ENCODE measurements around the gene BMPR1A. TPM values are rescaled to one million over a fixed set of nuclear protein-coding genes. Genes with fewer than 3 reads are reported as not detected.

BMPR1A gene
- total RNA-seq, 2 donors from 2014 or later: 9.9 to 12.2 TPM

DNA sequence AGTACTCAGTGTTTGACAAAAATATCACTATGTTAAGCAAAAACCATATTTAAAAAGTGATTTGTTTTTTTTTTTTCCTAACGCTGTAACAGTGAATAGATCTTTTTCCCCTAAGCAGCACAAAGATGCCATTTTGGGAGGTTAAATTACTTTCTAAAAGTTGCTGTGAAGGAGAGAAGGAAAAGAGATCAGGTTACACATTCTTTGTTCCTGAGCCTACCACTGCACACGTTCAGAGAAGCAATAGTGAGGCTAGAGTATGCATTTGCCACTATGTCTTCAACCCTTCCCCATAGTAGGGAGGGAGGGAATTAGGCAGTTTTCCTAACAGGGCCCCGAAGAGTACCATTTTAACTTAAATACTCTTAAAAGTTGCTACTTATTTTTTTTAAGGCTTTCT lies 38.9 kb downstream of the BMPR1A start:
- no peak for DNase-seq
- TF ChIP-seq, protein P1, sequence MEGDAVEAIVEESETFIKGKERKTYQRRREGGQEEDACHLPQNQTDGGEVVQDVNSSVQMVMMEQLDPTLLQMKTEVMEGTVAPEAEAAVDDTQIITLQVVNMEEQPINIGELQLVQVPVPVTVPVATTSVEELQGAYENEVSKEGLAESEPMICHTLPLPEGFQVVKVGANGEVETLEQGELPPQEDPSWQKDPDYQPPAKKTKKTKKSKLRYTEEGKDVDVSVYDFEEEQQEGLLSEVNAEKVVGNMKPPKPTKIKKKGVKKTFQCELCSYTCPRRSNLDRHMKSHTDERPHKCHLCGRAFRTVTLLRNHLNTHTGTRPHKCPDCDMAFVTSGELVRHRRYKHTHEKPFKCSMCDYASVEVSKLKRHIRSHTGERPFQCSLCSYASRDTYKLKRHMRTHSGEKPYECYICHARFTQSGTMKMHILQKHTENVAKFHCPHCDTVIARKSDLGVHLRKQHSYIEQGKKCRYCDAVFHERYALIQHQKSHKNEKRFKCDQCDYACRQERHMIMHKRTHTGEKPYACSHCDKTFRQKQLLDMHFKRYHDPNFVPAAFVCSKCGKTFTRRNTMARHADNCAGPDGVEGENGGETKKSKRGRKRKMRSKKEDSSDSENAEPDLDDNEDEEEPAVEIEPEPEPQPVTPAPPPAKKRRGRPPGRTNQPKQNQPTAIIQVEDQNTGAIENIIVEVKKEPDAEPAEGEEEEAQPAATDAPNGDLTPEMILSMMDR (IDR thresholded peaks at IDR 0.05): no peak
- TF ChIP-seq POLR2A (IDR thresholded peaks at IDR 0.05): no peak
- no peak for ATAC-seq
- no peak overlapping the region for H3K4me3 ChIP-seq
- peak overlapping the region in 1 of 4 donors; percentile 22 for H3K27ac ChIP-seq
- WGBS, 2 donors: 48 to 54% methylated on average over 3 of the region's 3 CpGs
- H3K9me3 ChIP-seq: no peaks in the 10 kb centered on the region
- H3K4me1 ChIP-seq: no peaks in the 10 kb centered on the region
- intact Hi-C loops (cut with DNase I): no loop called here
- H3K36me3 ChIP-seq (replicated peaks in 1 of 2; ENCODE audit: insufficient read depth in 1 of 2, low read depth in 2 of 2): no peaks in the 10 kb centered on the region
- no peaks in the 10 kb centered on the region for H3K27me3 ChIP-seq

DNA sequence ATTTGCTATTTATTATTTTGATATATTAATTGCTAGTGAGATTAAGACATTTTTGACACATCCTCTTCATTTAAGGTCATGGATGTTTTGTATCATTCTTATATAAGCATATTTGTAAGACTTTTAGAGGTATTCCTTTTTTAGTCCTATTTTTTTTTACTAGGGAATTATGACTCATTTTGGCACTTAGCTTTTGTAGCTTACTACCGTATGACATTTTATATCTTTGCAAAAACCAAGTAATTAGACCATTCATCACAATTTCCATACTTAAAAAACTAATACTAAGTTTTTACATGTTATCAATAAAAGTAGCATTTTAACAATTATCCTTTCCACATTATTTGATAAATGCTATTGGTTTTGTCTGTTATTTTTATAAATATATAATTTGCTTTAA lies 41.6 kb downstream of the BMPR1A start:
- intact Hi-C loops (cut with DNase I): no loop called here
- Histone ChIP-seq H3K36me3 (replicated peaks in 1 of 2; ENCODE audit: insufficient read depth in 1 of 2, low read depth in 2 of 2) (no peaks in the 10 kb centered on the region), H3K4me1 (no peaks in the 10 kb centered on the region), H3K9me3 (no peaks in the 10 kb centered on the region), H3K27me3 (no peaks in the 10 kb centered on the region), H3K27ac (no peak overlapping the region), H3K4me3 (no peak overlapping the region)
- DNase-seq: no peak
- TF ChIP-seq, protein P1 (IDR thresholded peaks at IDR 0.05): no peak
- no peak for TF ChIP-seq POLR2A (IDR thresholded peaks at IDR 0.05)
- ATAC-seq: no peak
- 67 to 81% methylated on average over 1 of the region's 1 CpG for WGBS, 2 donors

DNA sequence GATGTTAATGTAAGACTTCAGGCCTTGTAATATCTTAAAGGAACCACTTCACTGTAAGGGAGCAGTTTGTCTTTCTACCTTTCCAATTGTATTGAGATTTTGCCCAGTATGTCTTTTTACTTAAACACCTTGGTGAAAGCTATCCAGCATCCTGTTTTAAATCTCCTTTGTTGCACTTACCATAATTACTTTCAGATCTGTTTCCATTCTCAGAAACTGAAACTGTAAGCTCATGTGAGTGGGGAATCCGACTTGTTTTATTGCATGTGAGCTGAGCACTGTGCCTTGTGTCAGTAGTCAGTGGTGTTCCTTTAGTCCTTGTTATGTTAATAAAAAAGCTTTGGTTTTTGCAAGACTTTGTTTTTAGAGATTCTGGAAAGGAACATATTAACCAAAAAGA lies 42.2 kb downstream of the BMPR1A start:
- DNase-seq (no peak), ATAC-seq (no peak)
- H3K27me3 ChIP-seq: no peaks in the 10 kb centered on the region
- no peaks in the 10 kb centered on the region for H3K9me3 ChIP-seq
- intact Hi-C loops (cut with DNase I): no loop called here
- H3K4me3 ChIP-seq: no peak overlapping the region
- no peak overlapping the region for H3K27ac ChIP-seq
- TF ChIP-seq, protein P1 (IDR thresholded peaks at IDR 0.05): no peak
- no peak for TF ChIP-seq POLR2A (IDR thresholded peaks at IDR 0.05)
- WGBS, 2 donors: 62 to 83% methylated on average over 1 of the region's 1 CpG
- H3K36me3 ChIP-seq (replicated peaks in 1 of 2; ENCODE audit: insufficient read depth in 1 of 2, low read depth in 2 of 2): no peaks in the 10 kb centered on the region
- no peaks in the 10 kb centered on the region for H3K4me1 ChIP-seq

DNA sequence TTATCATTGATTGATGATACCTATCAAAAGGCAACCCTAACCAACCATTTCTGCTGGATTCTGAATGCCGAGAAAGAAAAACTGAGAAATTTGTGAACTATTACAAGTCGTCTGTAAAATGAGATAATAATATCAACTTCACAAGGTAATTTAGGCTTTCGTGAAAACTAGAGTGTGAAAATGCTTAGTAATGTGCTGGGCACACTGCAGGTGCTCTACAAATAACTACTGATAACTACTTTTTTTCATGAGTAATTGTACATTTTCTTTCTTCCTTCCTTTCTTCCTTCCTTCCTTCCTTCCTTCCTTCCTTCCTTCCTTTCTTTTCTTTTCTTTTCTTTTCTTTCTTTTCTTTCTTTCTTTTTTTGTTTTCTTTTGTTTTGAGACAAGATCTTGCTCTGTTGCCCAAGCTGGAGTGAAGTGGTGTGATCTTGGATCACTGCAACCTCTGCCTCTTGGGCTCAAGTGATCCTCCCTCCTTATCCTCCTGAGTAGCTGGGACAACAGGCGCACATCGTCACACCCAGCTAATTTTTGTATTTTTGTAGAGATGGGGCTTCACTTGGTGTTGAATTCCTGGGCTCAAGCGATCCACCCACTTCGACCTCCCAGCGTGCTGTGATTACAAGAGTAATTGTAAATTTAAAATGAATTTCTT lies 42.9 kb downstream of the BMPR1A start:
- TF ChIP-seq, protein P1 (IDR thresholded peaks at IDR 0.05): no peak
- no peak for TF ChIP-seq POLR2A (IDR thresholded peaks at IDR 0.05)
- intact Hi-C loops (cut with DNase I): no loop called here
- DNase-seq: no peak
- Histone ChIP-seq H3K4me3 (no peak overlapping the region), H3K27me3 (no peaks in the 10 kb centered on the region), H3K27ac (no peak overlapping the region), H3K36me3 (replicated peaks in 1 of 2; ENCODE audit: insufficient read depth in 1 of 2, low read depth in 2 of 2) (no peaks in the 10 kb centered on the region), H3K9me3 (no peaks in the 10 kb centered on the region), H3K4me1 (no peaks in the 10 kb centered on the region)
- WGBS, 2 donors: 71 to 78% methylated on average over 8 of the region's 8 CpGs
- no peak for ATAC-seq

DNA sequence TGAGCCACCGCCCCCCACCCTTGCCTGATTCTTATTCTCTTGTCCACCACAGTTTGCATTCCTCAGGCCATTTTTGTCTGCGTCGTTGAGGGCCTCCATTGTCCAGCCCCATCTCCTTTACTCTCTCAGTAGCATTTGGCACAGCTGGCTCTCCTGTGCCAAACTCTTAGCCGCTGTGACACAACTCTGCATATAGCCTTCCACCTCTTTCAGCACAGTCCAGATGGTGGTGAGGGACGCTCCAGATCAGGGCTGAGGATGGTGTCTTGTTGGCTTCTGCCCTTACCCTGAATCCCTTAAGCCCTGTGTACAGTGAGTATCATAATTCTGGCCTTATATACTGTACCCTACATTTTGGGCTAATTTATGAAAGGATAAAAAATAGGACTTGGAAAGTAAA lies 45.6 kb downstream of the BMPR1A start:
- H3K27me3 ChIP-seq: no peaks in the 10 kb centered on the region
- DNase-seq (no peak), ATAC-seq (no peak)
- no peaks in the 10 kb centered on the region for H3K9me3 ChIP-seq
- no peaks in the 10 kb centered on the region for H3K36me3 ChIP-seq (replicated peaks in 1 of 2; ENCODE audit: insufficient read depth in 1 of 2, low read depth in 2 of 2)
- 93 to 94% methylated on average over 5 of the region's 5 CpGs for WGBS, 2 donors
- intact Hi-C loops (cut with DNase I): no loop called here
- H3K4me1 ChIP-seq: no peaks in the 10 kb centered on the region
- no peak for TF ChIP-seq POLR2A (IDR thresholded peaks at IDR 0.05)
- TF ChIP-seq, protein P1 (IDR thresholded peaks at IDR 0.05): no peak
- no peak overlapping the region for H3K27ac ChIP-seq
- H3K4me3 ChIP-seq: no peak overlapping the region

Data from body of pancreas (tissue), 4 donors.